GM10847 (cell line): Measurements from ENCODE around the gene RHOH.

Experiments used
- POLR2A ChIP-seq: IDR thresholded peaks from 2 replicates; pipeline ENCODE4 v1.6.1; 2011; ENCODE audit not compliant: insufficient read length; ENCODE audit errors: extremely low read depth

Gene RHOH

DNA sequence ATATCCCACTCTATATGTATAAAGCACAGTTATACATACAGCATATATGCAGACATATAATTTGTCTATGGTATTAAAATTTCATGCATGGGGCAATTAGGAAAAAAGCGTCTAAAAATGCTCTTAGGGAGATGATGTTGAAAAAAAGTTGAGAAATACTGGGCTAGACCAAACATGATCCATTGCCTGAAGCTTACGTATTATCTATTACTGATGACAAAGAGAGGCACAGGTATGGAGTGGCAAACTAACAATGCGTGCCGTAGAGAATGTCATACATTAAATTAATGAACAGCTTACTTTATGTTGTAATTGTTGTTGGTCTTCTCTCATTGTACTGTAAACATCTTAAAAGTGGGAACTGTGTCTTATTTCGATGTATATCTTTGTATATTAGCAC is 13.9 kb downstream of the RHOH start:
- TF ChIP-seq POLR2A: no peak

DNA sequence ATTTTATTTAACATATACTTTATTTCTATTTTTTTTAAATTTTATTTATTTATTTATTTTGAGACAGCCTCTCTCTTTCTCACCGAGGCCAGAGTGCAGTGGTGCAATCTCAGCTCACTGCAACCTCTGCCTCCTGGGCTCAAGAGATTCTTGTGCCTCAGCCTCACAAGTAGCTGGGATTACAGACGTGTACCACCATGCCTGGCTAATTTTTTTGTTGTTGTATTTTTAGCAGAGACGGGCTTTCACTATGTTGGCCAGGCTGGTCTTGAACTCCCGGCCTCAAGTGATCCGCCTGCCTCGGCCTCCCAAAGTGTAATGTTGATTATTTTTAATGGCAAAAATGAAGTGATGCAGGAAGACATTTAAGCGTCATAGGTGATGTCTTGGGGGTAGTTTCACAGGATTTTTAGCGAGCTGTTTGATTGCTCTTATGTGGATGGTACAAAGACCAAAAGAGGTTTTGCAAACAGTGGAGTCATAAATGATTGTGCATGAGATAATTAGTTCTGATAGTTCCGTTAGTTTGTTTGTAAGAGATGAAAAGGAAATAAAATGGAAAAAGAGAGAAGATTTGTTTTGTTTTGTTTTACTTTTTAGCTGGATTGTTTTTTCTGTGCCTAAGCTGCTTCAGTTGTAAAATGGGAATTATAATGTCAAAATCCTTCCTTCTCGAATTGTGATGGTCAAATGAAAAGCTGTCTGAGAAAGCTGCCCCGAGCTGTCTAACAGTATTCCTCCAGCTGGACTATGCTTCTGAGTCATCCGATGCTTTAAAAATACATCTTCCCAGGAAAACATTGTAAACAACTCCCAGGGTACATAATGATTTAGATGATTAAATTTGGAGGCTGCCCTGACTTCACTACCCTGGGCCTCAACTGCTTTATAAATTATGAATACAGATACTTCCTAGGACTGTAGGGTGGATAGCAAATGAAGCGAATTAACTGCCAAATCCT is 14.7 kb downstream of the RHOH start:
- no peak for TF ChIP-seq POLR2A

DNA sequence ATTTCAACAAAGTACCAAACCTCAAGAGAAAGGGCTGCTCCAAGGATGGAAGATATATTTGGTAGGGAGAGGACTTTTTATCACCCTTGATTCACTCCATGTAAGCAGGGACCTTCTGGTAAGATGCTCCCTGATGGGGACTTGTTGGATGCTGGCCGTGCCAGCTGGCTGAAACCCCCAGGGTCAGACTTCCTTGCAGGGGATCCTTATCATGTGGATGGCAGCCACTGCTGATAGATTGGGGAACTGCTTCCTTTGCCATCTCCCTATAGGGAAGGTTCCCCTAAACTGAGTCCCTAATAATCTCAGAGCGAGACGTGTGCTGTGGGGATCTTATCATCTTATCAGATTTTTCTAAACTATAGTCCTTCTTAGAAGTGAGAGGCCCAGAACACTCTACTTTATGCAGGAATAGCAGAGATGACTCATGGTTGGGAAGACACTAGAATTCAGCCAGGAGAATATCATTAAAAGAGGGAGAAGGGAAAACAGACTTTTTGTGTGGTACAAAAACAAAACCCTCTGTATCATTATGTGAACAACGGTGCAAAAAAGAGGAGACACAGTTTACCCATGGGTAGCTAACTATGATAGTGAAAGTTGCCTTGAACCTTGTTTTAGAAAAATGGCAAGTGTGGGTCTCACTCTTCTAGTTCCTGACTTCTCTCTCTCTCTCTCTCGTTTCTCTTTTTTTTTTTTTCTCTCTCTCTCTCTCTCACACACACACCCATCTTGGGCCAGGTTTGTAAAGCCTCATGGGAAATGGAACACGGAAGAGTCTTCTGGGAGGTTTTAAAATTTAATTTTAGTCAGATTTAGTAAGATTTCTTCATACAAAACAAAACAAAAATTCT is 16.1 kb downstream of the RHOH start:
- no peak for TF ChIP-seq POLR2A

DNA sequence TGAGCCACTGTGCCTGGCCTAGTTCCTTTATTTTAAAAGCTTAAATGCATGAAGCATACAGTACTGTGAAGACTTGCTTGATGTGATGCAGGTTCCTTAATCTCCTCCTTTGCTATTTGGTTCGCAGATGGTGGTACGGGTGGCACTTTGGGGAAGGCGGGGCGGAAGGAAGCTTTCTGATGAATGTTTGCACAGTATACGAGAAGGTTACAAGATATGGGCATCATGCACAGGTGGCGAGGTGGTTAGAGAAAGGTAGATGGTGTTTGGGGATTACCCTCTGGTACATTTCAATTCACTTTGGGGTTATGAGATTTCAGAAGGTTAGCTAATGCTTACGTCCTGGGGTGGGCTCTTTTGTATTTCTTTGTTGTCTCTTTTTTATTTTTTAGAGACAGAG is 17.2 kb downstream of the RHOH start:
- TF ChIP-seq POLR2A: no peak

DNA sequence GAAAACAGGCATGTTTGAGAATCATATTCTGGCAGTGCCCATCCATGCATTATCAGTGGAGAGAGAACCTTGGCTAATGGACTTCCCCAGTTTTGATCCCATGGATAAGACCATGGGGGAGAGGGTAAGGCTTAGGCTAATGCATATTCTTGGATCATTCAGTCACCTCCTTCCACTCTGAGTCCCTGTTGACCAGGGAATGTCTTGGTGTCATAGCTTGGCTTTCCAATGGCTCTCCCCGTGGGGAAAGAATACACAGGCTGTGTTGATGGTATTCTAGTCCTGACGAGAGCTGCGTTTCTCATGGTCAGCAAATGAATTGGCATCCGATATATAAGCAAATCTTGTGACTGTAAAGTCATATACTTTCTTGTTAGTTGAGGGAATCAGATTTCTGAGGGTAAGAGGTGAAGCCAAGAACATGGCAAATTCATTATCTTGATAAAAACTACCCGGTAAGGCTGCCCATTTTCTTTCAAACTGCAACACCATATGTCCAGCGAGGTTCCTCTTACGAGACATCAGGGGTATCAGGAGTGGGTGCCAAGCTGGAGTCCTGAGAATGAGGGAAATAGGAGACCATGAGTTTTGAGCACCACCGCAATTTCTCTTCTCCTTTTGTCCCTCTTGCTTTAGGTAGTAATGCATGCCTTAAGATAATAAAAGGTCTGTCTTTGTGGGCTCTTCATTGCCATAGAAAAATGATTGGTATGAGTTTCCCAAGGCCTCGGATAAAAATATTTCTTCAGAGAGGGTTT is 18.0 kb downstream of the RHOH start:
- no peak for TF ChIP-seq POLR2A

DNA sequence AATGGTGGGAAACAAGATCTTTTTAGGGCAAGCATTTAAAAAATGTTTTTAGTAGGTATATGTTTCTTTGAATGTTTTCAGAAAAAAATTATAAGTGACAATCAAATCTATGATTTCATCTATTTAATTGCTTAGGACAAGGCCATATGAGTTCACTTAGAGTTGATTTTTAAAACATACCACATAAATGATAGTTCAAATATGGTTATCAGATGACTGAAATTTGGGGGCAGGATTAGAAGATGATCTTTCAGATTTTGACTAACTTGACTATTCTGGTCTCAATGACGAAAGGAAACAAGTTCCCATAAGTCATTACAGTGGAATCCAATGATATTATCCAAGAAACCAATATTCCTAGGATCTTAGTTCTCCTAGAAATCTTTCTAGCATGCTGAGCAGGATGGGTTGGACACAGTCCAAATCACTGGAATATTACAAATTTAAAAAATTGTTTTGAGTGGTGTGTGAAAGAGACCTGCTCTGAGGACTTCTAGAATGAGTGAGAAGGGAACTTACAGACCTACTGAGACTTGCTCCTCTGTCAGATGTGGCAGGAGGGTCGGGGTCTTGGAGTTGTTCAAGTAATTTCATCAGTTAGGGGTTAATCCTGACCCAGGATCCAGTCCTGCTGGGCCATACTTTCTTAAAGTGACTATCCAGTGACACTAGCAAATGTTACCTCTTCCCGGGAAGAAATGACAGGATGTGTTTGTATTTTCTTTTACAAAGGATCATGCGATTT is 20.0 kb downstream of the RHOH start:
- no peak for TF ChIP-seq POLR2A

DNA sequence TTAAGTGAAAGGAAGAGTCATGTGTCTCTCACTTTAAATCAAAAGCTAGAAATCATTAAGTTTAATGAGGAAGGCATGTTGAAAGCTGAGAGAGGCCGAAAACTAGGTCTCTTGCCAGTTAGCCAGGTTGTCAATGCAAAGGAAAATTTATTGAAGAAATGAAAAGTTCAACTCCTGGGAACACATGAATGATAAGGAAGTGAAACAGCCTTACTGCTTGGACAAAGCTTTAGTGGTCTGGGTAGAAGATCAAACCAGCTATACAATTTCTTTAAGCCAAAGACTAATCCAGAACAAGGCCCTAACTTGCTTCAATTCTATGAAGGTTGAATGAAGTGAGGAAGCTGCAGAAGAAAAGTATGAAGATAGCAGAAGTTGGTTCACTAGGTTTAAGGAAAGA is 24.9 kb downstream of the RHOH start:
- no peak for TF ChIP-seq POLR2A

DNA sequence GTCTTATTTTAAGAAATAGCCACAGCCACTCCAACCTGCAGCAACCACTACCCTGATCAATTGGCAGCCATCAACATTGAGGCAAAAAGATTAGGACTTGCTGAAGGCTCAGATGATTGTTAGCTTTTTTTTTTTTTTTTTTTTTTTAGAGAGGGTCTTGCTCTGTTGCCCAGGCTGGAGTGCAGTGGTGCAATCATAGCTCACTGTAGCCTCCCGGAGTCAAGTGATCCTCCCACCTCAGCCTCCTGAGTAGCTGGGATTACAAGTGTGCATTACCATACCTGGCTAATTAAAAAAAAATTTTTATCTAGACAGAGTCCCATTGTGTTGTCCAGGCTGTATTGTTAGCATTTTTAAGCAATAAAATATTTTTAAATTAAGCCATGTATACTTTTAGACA is 26.5 kb downstream of the RHOH start:
- no peak for TF ChIP-seq POLR2A

DNA sequence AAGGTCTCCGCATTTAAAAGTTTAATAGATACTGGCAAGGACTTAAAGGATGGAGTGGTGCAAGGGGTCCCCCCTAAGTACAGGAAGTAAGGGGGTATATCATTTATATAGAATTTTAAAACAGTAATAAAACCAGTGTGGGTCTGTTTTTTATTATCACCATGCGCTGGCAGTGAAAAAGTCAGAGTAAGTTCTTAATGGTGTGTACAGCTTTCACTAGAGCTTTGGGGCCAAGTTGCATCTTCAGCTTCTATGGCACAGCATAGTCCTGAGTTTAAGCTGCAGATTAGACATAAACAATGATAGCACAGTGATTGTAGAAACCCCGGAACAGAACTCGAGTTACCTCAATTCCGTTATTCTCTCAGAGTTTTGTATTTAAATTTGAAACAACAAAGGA is 27.6 kb downstream of the RHOH start:
- no peak for TF ChIP-seq POLR2A

DNA sequence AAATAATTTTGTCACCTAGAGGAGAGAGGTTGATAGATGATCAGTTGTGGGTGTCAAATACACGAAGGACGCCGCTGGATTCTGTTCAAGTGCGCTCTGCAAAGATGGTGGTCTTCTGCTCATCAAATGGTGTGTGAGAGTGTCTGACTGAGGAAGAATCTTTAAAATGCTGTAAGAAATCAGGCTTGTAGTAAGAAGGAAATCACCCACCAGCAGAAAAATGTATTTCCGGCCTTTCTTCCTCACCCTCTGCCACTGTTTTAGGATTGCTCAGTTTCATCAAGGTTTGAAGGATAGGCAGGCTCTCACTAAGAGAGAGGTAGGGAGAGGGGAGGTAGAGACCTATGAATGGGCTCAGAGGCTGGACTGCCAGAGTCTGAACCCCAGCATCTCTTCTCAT is 28.7 kb downstream of the RHOH start:
- no peak for TF ChIP-seq POLR2A

DNA sequence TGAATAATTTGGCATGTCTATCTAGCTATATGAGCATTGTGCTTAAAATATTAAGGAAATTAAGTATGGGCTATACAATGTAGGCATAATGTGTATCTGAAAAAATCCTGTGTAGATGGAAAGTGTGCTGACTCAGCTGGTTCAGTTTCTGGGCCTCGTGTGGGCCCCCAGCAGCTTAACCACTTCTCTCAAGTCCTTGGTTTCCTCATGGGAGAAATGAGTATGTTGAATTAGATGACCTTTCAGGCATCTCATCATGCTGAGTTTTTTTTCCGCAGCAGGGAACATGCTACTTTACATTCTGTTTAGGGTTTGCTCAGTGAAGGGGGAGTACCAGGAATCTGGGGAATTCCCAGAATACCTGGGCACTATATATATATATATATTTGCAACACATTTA is 30.5 kb downstream of the RHOH start:
- TF ChIP-seq POLR2A: no peak

DNA sequence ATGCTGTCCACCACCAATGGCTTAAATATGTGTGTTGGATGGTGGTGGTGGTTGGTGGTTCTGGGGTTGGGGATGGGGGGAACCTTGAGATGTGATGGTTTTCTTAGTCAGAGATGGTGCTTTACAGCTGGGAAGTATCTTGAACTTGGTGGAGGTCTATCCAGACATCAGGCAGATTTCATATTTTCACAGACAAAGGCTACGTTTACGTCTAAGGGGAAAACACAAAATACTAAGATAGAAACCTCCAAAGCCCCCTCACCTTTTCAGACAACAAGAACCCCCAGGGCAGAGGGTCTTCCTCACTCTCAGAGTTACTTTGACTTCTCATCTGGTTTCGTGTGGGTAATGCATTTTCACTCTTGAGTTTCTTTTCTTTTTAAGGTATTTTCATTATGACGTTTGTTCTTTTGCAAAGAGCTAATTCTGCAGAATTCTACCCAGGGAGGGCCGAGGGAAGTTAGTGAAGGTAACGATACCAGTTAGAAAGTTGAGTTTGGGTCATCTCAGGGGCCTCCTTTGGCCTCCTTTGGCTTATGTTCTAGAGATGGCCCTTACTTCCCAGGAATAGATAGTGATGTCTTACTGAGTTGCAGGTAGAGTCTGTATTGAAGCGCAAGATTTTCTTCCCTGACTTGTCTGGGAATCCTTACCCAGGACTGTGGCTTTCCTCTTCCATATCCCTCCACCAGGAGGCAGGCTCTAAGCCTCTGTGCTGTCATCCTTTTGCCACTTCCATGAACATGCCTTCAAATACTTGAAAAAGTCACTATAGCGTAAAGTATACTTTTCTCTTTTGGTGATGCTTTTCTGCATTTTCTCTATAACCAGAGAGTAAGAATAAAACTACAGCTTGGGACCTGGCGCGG is 31.9 kb downstream of the RHOH start:
- no peak for TF ChIP-seq POLR2A

DNA sequence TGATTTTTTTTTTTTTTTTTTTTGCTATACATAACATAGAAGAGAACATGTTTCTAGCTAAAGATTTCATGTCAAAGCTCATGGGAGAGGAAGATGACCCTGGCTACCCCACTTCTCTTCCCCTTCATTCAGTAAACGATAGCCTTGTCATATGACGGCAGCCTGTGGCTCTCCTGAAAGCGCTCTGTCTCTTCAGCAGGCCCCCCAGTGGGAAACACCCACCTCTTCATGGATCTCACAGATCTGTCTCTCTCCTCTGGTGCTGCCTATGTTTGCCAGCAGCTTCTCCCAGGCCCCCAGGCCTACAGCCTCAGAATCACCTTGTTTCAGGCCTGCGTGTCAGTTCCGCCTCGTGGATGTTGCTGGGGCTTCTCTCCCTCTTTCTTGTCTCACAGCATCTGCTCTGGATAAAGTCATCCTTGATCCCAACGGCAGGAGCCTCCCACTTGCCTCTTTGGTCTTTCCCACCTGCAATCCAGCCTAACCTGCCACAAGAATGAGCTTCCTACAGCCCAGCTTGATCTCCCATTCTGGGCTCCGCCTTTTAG is 34.6 kb downstream of the RHOH start:
- TF ChIP-seq POLR2A: no peak
